RWPE2 (cell line): ENCODE data around the gene NHSL2.

Experiments used
- ATAC-seq: fragments of 200-7000 bp; cut with Tn5 transposase; 3 replicates; pipeline ENCODE4 v1.9.1; 2021; ENCODE audit warnings: low read depth
- DNase-seq: peaks from one replicate; pipeline ENCODE4 v3.0.0-alpha.2; 2020; ENCODE audit warnings: low spot score
- H3K27ac ChIP-seq: fragments of 450-650 bp; 2 replicates; pipeline ENCODE4 v1.5.1; 2017; ENCODE audit warnings: mild to moderate bottlenecking; ENCODE audit not compliant: poor library complexity, severe bottlenecking
- H3K27me3 ChIP-seq: fragments of 250-450 bp; sonication (Bioruptor Pico); 2 replicates; pipeline ENCODE4 v1.5.1; 2021; ENCODE audit warnings: mild to moderate bottlenecking, moderate library complexity; ENCODE audit not compliant: insufficient read depth, poor library complexity, severe bottlenecking
- H3K36me3 ChIP-seq: fragments of 250-450 bp; sonication (Bioruptor Pico); 2 replicates; pipeline ENCODE4 v1.5.1; 2020; ENCODE audit warnings: low read depth, mild to moderate bottlenecking, moderate library complexity
- H3K4me1 ChIP-seq: fragments of 250-450 bp; sonication (Bioruptor Pico); 2 replicates; pipeline ENCODE4 v1.5.1; 2021; ENCODE audit warnings: mild to moderate bottlenecking, moderate library complexity; ENCODE audit not compliant: insufficient read depth, poor library complexity, severe bottlenecking
- H3K4me3 ChIP-seq: fragments of 250-450 bp; sonication (Bioruptor Pico); 2 replicates; pipeline ENCODE4 v1.5.1; 2021; ENCODE audit warnings: mild to moderate bottlenecking, moderate library complexity; ENCODE audit not compliant: severe bottlenecking
- H3K9me3 ChIP-seq: fragments of 250-450 bp; sonication (Bioruptor Pico); 2 replicates; pipeline ENCODE4 v1.5.1; 2021; ENCODE audit warnings: mild to moderate bottlenecking, moderate library complexity; ENCODE audit not compliant: severe bottlenecking
- TF ChIP-seq, protein P1 (sequence below): fragments of 450-650 bp; IDR thresholded peaks from one replicate; pipeline ENCODE4 v1.5.1; 2017; ENCODE audit warnings: mild to moderate bottlenecking, moderate library complexity; ENCODE audit not compliant: poor library complexity, severe bottlenecking

NHSL2 gene

DNA sequence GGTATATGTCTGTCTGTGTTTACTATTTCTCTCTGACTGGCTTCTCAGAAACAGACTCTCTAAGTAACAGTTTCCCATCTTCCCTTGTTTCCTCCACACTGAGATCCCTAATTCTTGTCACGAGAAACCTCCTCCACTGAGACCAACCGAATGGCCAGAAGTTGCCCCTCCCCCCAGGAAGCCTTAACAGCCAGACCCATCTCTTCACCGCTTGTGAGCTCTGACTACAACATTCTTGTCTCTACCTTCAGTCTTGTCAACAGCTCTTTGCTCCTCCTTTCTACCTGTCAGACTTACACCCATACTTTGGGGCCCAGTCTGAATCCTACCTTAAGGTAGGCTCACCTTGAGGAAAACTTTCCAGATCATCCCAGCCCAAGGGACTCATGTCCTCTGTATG lies 90.8 kb downstream of the NHSL2 start:
- no peak for DNase-seq
- no peaks in the 10 kb centered on the region for H3K4me1 ChIP-seq

DNA sequence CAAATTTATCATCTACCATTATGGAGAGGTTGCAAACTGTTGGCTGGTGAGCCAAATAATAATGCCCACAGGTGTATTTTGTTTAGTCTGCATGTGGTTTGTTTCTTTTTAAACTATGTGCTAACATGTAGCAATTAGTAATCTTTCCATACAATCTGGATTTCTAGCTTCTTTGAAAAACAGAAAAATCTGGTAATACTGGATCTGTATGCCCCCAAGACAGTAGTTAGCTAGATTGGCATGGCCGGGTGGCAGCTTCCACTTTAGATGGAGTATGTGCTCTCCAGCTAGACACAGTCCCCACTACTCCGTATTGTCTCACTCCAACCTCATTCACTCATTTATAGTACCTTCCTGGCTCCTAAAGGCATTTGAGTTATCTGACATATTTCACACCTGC lies 91.3 kb downstream of the NHSL2 start:
- Histone ChIP-seq H3K9me3 (no peaks in the 10 kb centered on the region), H3K4me1 (no peaks in the 10 kb centered on the region), H3K27me3 (no peaks in the 10 kb centered on the region)

More for the DNA sequence above, 90.8 kb downstream of the NHSL2 start:
- TF ChIP-seq, protein P1, sequence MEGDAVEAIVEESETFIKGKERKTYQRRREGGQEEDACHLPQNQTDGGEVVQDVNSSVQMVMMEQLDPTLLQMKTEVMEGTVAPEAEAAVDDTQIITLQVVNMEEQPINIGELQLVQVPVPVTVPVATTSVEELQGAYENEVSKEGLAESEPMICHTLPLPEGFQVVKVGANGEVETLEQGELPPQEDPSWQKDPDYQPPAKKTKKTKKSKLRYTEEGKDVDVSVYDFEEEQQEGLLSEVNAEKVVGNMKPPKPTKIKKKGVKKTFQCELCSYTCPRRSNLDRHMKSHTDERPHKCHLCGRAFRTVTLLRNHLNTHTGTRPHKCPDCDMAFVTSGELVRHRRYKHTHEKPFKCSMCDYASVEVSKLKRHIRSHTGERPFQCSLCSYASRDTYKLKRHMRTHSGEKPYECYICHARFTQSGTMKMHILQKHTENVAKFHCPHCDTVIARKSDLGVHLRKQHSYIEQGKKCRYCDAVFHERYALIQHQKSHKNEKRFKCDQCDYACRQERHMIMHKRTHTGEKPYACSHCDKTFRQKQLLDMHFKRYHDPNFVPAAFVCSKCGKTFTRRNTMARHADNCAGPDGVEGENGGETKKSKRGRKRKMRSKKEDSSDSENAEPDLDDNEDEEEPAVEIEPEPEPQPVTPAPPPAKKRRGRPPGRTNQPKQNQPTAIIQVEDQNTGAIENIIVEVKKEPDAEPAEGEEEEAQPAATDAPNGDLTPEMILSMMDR, result no peak
- no peaks in the 10 kb centered on the region for H3K36me3 ChIP-seq
- H3K27ac ChIP-seq, result no peak overlapping the region
- H3K27me3 ChIP-seq, result no peaks in the 10 kb centered on the region
- H3K9me3 ChIP-seq, result no peaks in the 10 kb centered on the region
- no peak for ATAC-seq
- H3K4me3 ChIP-seq, result no peak overlapping the region

DNA sequence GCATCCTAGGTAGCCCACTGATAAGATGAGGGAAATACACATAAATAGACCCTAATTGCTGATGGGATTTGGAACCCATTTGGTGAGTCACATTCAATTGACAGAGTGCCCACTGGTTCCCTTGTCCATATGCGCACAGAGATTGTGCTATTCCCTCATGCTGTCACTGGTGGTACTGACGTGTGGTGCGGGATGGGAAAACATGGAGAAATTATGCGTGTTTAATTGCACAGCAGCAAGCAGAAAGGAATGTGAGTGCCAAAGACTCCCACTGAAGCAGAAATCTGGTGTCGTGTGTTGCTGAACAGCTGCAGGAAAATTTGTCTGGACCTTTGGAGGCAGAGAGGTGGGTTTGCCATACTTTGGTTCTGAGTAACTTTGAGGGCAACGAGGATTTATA lies 92.2 kb downstream of the NHSL2 start:
- TF ChIP-seq, protein P1, result no peak
- no peak overlapping the region for H3K27ac ChIP-seq
- H3K4me3 ChIP-seq, result no peak overlapping the region
- no peaks in the 10 kb centered on the region for H3K36me3 ChIP-seq
- no peaks in the 10 kb centered on the region for H3K9me3 ChIP-seq
- ATAC-seq (no peak), DNase-seq (no peak)
- no peaks in the 10 kb centered on the region for H3K27me3 ChIP-seq
- H3K4me1 ChIP-seq, result no peaks in the 10 kb centered on the region

More for the DNA sequence above, 91.3 kb downstream of the NHSL2 start:
- ATAC-seq (no peak), DNase-seq (no peak)
- no peaks in the 10 kb centered on the region for H3K36me3 ChIP-seq
- H3K4me3 ChIP-seq, result no peak overlapping the region
- TF ChIP-seq, protein P1, result no peak
- H3K27ac ChIP-seq, result no peak overlapping the region

DNA sequence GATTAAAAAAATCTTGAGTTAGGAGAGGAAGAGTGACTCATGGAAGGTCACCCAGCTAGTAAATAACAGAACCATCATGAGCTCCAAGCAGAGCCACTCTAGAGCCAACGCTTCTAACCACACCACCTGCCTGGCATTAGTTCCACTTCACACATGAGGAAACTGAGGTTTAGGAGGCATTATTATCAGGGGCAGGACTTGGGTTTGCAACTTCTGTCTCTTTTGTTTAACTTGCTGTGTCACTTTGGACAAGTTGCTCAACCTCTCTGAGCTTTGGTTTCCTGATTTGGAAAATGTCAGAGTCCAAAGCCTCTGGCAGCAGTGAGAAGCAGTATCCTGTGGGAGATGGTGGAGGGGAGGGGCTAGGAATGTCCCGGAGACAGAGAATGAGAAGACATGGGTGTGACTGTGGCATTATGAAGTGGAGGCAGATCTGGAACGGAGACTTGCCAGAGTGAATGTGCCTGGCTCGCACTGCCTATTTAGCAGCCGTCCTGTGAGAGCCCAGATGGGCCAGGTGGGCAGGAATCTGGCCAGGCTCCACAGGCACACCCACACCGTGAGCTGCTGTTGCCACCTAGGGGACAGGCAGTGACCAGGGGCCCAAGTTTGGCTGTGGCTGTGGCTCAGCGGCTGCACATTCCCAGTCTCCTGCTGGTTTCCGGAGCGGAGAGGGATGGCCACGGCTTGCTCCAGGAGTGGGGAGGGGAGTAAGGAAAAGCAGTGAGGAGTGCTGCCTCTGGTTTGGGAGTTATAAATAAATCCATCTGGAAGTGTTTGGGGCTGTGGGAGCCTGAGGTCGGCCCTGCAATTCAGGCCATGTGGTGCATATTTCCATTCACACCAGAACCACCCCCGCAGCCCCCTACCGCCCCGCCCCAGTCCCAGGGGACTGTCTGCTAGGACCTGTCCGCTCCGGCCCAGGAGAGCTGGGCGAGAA lies 93.4 kb downstream of the NHSL2 start:
- Histone ChIP-seq H3K36me3 (no peaks in the 10 kb centered on the region), H3K27me3 (no peaks in the 10 kb centered on the region), H3K4me1 (no peaks in the 10 kb centered on the region), H3K27ac (no peak overlapping the region), H3K9me3 (no peaks in the 10 kb centered on the region), H3K4me3 (no peak overlapping the region)
- DNase-seq, result no peak
- TF ChIP-seq, protein P1, result no peak
- ATAC-seq, result no peak

DNA sequence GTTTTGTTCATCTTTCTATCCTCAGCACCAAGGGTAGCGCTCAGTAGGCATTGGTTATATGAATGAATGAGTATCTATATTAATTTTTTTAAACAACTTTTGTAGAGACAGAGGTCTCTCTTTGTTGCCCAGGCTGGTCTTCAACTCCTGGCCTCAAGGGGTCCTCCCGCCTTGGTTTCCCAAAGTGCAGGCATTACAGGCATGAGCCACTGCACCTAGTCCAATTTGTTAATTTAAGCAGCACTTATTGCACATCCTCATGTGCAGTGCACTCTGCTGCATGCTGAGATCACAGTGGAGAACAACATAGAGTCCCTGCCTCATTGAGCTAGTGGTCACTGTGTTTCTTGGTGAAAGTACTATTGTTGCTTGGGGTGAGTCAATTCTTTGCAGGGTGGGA lies 94.4 kb downstream of the NHSL2 start:
- no peaks in the 10 kb centered on the region for H3K27me3 ChIP-seq
- no peak overlapping the region for H3K27ac ChIP-seq
- TF ChIP-seq, protein P1, result no peak
- DNase-seq (no peak), ATAC-seq (no peak)
- H3K36me3 ChIP-seq, result no peaks in the 10 kb centered on the region
- no peak overlapping the region for H3K4me3 ChIP-seq
- no peaks in the 10 kb centered on the region for H3K9me3 ChIP-seq
- H3K4me1 ChIP-seq, result no peaks in the 10 kb centered on the region
